GM12872 (cell line): ENCODE results near the gene CSGALNACT2.

Experiments
- TF ChIP-seq, protein P1 (sequence below): IDR thresholded peaks from 3 replicates; pipeline ENCODE4 v1.5.1; 2011; ENCODE audit warnings: low read depth, mild to moderate bottlenecking, low read length, moderate library complexity; ENCODE audit not compliant: insufficient read depth

The CSGALNACT2 gene

DNA sequence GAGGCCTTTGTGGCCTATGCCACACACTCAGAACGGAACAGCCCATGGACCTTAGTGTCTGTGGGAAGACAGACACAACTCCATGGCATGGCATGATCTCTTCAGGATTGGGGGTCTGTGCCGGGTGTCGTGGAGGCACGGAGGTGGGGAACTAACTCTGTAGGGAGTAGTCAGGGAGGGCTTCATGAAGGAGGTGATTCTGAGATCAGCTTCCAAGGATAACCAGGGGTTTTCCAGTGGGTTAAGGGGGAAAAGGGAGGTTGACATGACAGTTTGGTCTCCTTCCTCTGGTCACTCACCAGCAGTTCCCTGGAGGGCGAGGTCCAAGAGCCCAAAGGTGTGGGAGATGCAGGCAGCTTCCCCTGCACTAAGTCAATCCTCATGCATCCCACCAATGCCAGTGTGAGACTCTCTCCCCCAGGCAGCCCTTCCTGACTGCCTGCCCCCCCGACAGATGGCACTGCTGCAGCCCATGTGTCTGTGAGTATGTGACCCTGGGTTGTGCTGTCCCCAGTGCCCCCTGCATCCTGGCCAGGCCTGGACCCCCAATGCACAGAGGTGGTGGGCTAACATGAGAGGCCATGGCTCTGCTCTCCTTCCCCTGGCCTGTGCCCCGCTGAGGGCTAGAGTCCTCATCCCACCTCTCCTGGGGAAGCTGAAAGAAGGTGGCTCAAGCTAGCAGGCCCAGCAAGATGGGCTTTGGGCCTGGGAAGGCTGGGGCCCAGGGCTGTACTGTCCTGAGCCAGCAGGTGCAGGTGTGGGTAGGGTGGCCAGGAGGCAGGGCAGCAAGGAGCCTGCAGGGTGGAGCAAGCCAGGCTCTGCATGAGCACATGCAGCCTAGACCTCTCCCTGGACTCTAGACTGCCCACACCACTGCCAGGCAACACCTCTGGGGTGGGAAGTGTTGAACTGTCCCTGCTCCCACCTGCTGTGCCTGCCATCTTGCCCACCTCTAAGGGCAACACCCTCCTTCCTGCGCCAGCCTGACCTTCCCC lies 88.9 kb downstream of the CSGALNACT2 start:
- TF ChIP-seq, protein P1, sequence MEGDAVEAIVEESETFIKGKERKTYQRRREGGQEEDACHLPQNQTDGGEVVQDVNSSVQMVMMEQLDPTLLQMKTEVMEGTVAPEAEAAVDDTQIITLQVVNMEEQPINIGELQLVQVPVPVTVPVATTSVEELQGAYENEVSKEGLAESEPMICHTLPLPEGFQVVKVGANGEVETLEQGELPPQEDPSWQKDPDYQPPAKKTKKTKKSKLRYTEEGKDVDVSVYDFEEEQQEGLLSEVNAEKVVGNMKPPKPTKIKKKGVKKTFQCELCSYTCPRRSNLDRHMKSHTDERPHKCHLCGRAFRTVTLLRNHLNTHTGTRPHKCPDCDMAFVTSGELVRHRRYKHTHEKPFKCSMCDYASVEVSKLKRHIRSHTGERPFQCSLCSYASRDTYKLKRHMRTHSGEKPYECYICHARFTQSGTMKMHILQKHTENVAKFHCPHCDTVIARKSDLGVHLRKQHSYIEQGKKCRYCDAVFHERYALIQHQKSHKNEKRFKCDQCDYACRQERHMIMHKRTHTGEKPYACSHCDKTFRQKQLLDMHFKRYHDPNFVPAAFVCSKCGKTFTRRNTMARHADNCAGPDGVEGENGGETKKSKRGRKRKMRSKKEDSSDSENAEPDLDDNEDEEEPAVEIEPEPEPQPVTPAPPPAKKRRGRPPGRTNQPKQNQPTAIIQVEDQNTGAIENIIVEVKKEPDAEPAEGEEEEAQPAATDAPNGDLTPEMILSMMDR = no peak

DNA sequence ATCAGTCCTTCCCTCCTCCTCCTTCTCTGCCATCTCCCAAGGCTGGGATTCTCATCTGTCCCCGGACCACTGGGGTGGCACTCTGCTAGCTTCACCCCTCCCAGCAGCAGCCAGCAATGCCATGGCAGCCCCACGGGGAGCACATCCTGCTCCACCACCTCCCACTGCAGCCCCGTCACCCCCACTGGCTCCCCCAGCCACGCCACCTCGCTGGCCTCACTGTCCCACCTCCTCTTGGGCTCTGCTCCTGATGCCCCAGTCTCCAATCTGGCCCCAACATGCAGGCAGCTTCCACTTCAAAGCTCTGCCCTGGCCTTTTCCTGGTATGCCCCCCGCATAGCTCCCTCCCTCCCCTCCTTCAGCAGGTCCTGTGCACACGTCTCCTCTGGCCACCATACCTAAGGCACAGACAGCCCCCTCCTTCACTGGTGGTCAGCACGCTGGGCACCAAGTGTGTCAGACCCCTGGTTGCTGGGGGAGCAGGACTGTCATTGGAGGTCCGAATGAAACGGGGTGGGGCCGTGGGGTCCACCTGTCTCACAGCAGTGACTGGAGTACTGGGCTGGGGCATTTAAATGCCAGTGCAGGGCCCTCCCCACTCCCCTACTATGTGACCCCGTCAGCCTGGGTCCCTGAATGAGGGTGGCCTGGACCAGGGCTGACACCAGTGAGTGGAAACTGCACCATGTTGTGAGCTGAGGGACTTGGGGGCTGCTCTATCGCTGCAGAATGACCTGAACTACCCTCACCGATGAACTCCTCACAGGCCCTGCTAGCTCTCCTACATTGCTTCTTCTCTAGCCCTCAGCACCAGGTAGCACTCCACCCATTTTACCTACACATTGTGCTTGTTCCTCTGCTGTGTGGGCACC lies 89.9 kb downstream of the CSGALNACT2 start:
- TF ChIP-seq, protein P1 = no peak

DNA sequence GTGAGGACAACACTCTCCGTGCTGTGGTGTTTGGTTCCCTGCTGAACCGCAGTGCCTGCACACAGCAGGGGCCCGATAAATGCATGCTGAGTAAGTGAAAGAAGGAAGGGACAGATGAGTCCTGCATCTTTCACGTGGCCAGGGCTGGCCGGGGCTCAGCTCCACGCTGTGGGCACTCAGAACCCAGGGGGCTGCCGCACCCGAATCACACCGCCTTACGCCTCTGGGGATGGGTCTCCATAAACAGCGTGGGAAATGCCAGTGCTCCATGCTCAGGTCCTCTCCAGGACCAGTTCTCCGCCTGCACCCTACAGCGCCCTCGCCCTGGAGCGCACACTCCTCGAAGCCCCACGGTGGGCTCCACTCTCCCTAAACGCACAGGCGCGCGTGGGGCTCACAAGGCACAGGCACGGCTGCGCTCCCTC lies 90.5 kb downstream of the CSGALNACT2 start:
- TF ChIP-seq, protein P1 = no peak

DNA sequence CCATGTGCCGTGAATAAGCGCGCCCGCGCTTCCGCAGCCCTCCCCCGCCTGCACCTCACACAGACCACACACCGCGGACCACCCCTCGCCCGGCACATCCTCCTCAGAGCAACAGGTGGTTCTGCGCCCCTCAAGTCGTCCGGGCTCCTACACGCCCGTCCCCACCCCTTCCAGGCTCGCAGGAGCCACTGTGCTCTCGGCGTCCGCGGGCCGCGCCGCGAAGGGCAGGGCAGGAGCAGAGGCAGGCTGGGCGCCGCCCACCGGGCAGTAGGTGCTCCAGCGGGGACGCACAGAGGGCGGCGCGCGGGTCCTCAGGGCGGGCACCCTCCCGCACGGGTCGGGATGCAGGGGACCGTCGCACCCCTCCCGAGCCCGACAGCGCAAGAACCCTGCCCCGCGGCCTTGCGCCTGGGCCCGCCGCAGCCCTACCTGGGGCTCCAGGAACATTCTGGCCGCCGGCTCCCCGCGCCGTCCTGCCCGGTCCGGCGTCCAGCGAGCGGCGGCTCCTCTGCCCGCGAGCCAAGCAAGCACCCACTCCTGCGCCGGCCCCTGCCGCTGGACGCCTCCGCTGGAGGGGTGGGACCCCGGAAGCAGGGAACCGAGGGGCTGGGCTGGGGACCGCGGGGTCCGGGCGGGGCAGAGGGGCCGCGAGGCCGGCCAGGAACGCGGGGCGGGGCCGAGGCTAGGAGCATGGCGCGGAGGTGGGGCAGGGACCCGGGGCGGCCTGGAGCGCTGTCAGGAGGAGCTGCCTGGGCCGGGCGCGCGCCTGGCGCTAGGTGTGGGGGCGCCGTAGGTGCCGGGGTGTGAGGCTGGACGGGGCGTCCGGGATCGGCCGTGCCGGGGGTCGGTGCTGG lies 91.2 kb downstream of the CSGALNACT2 start:
- TF ChIP-seq, protein P1 = no peak

DNA sequence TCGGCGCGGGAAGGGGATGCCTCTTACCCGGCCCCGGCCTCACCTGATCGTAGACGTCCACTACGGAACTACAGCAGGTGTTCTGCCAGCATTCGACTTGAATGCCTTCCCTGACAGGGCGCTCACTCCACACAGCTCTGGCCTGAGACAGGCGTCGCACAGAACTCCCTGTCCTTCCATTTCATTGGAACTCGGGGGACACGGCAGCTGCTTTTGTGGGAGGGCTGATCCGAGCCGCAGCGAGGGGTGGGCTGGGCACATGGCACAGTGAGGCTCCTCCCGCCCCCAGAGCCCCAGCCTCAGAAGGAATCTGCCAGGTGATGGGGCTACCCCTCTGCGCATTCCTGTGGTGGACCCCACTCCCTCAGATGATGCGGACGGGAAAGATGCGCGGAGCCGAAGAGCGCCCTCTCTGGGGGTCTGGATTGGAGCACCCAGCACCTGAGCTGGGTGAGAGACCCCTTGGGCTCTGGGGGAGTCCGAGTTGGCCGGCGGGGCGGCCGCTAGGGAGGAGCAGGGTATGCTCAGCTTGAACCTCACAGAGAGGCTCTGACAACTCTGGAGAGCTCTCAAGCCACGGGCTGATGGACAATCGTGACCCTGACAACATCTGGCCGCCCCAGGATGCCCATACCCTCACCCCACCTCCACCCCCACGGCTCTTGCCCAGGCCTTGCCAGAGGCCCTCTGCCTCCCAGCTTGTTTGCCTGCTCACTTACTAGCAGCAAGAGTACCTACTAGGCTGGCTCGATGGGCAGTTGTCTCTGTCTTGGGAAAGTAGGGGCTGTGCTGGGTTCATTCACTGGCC lies 92.1 kb downstream of the CSGALNACT2 start:
- TF ChIP-seq, protein P1 = no peak

DNA sequence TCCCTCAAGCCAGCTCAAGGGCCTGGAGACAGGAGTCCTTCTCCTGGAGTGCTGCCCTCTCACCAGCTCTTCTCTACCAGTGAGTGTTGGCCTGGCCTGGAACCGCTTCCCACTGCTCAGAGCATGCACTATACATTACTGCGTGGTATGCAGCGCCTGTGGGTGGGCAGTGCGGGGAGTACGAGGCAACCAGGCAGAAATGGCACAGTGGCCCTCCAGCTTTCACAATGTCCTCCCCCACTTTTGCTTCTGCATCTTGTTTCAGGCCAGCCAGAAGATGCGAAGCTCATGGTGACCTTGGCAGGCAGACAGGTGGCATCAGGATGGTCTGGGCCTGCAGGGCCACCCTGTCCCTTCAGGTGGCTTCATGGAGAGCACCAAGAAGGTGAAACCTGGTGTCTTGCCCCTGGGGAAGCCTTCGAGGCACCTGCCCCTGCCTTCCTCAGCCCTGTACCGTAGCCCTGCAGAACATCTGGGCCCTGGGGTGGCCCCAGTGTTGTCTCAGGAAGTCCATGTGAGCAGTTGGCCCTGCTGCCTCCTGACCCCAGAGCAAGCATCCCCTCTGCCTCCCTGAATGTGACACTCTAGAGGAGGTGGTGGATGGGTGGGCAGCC lies 92.8 kb downstream of the CSGALNACT2 start:
- TF ChIP-seq, protein P1 = no peak
